ENCODE measurements around the gene TAOK3. TPM values are rescaled to one million over a fixed set of nuclear protein-coding genes. Genes with fewer than 3 reads are reported as not detected.

Gene TAOK3
- total and polyA plus RNA-seq, 9 of the 15 experiments (the other 6 are each of a cell fraction or from before 2014, with no cell fraction given): 24.3 to 83.5 (median 47.1) TPM

- TF ChIP-seq SAP30 (IDR thresholded peaks at IDR 0.05; ENCODE audit: borderline replicate concordance, insufficient read depth, low read depth, low read length, poor library complexity, severe bottlenecking): peak; percentile 70
- TF ChIP-seq SNRNP70 (optimal IDR thresholded peaks at IDR 0.05; ENCODE audit: low read depth, low read length): no peak
- TF ChIP-seq NR0B1 (IDR thresholded peaks at IDR 0.05; ENCODE audit: partially characterized antibody): no peak
- TF ChIP-seq RUNX1 (IDR thresholded peaks at IDR 0.05; ENCODE audit: low read depth): no peak
- TF ChIP-seq ZNF592 (IDR thresholded peaks at IDR 0.05): peak; percentile 34
- no peak; a peak in 1 of 4 replicates for TF ChIP-seq MLX (CRISPR knock-in tag; conservative IDR thresholded peaks at IDR 0.05)
- no peak; the same call in 1 of the 2 replicates for TF ChIP-seq PHB (CRISPR knock-in tag; IDR thresholded peaks at IDR 0.05)
- no peak for TF ChIP-seq RERE (CRISPR knock-in tag; IDR thresholded peaks at IDR 0.05; ENCODE audit: borderline replicate concordance)
- TF ChIP-seq PCBP2 (IDR thresholded peaks at IDR 0.05; ENCODE audit: low read depth, low read length, poor library complexity, severe bottlenecking): no peak
- no peak for TF ChIP-seq FUS (optimal IDR thresholded peaks at IDR 0.05; ENCODE audit: low read depth, low read length)
- TF ChIP-seq ASH1L (IDR thresholded peaks at IDR 0.05; ENCODE audit: borderline replicate concordance, low read depth, partially characterized antibody): no peak
- no peak for TF ChIP-seq PRPF4 (IDR thresholded peaks at IDR 0.05; ENCODE audit: insufficient read depth, low read depth, low read length, poor library complexity, severe bottlenecking)
- TF ChIP-seq KLF10 (CRISPR knock-in tag; IDR thresholded peaks at IDR 0.05): no peak
Observed at GRCh38 chr12:118376089-118377020, 3.6 kb upstream of the TAOK3 start, which contains the start of gene SUDS3 (continued).

Data from K562 (cell line).